Measurements from ENCODE around the gene RPN1. TPM values are rescaled to one million over a fixed set of nuclear protein-coding genes. Genes with fewer than 3 reads are reported as not detected.

The RPN1 gene
- total RNA-seq, 5 donors from 2014 or later (not counting 1 experiment from before 2014, with no cell fraction given), result 86.1 to 119 (median 100) TPM

DNA sequence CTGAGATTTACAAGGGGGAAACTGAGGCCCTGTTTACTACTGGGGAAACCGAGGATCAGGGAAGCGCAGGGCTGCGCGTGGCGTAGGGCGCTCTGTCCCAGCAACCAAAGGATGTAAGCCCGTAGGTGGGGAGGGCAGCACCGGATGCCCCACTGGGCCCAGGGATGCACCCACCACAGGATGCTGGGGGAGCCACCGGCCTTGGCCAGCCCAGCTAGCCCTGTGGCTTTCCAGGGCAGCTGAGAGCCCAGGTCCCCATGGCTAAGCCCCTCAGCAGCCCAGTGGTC is 33.4 kb downstream of the RPN1 start:
- ATAC-seq (replicated peaks in 1 of 4), result peak in 3 of 4 experiments; percentile 43 to 69 (median 65)
- H3K27me3 ChIP-seq (replicated peaks in 1 of 2; ENCODE audit: control insufficient read depth in 2 of 2, extremely low read depth in 1 of 2, insufficient read depth in 2 of 2, low read length in 1 of 2), result no peaks in the 10 kb centered on the region
- peak overlapping the region; percentile 89 to 93 for H3K27ac Mint-ChIP-seq
- peaks cover 29% of the 10 kb centered on the region for H3K36me3 Mint-ChIP-seq
- POLR2A ChIA-PET, result interaction anchor here in 1 of 2 donors (1.1 to 1.2 kb wide), 2 partner anchors 63 to 262 kb away, joined by 3 to 7 read pairs; partner anchors contain the start of gene ACAD9
- peaks cover 24 to 32% (median 30%) of the 10 kb centered on the region in 3 donors for H3K4me1 Mint-ChIP-seq
- WGBS (ENCODE audit: insufficient coverage), result 19% methylated on average over 9 of the region's 9 CpGs
- peak overlapping the region; percentile 82 to 96 (median 87) for H3K4me3 Mint-ChIP-seq
- CTCF ChIA-PET, result interaction anchor here (0.9 to 1.7 kb wide), 17 partner anchors 14 to 377 kb away, joined by 3 to 15 read pairs (median 4); partner anchors contain the start of genes ACAD9 (in 1 of the 2) and CFAP92 (in 1 of the 2)
- H3K9me3 Mint-ChIP-seq, result no peaks in the 10 kb centered on the region
- H3K27ac ChIP-seq (ENCODE audit: low read length), result peak overlapping the region; percentile 88
- no peaks in the 10 kb centered on the region for H3K27me3 Mint-ChIP-seq
- no peak for DNase-seq
- H3K9me3 ChIP-seq, result no peaks in the 10 kb centered on the region
- peaks cover 10 to 35% of the 10 kb centered on the region in 2 experiments for H3K4me1 ChIP-seq (ENCODE audit: control insufficient read depth in 1 of 2, extremely low read depth in 1 of 2, insufficient read depth in 2 of 2, low read length in 2 of 2)
- H3K4me3 ChIP-seq (ENCODE audit: control insufficient read depth in 1 of 2, extremely low read depth in 1 of 2, low read length in 1 of 2), result peak overlapping the region; percentile 60 to 90
- H3K36me3 ChIP-seq (ENCODE audit: control insufficient read depth in 2 of 2, extremely low read depth in 1 of 2, insufficient read depth in 1 of 2, low read length in 1 of 2), result peaks cover 6 to 35% of the 10 kb centered on the region in 2 donors

- Histone ChIP-seq H3K27me3 (replicated peaks in 1 of 2; ENCODE audit: control insufficient read depth in 2 of 2, extremely low read depth in 1 of 2, insufficient read depth in 2 of 2, low read length in 1 of 2) (no peaks in the 10 kb centered on the region), H3K4me1 (ENCODE audit: control insufficient read depth in 1 of 2, extremely low read depth in 1 of 2, insufficient read depth in 2 of 2, low read length in 2 of 2) (peaks cover 10 to 35% of the 10 kb centered on the region in 2 experiments), H3K36me3 (ENCODE audit: control insufficient read depth in 2 of 2, extremely low read depth in 1 of 2, insufficient read depth in 1 of 2, low read length in 1 of 2) (peaks cover 6 to 30% of the 10 kb centered on the region in 2 donors), H3K4me3 (ENCODE audit: control insufficient read depth in 1 of 2, extremely low read depth in 1 of 2, low read length in 1 of 2) (peak overlapping the region; percentile 60 to 90), H3K9me3 (no peaks in the 10 kb centered on the region), H3K27ac (ENCODE audit: low read length) (peak overlapping the region; percentile 88)
- ChIA-PET POLR2A (no interaction called here), CTCF (interaction anchor here (0.6 to 1.7 kb wide), 12 partner anchors 10 to 834 kb away, joined by 3 to 15 read pairs (median 4); partner anchors contain the start of genes ACAD9 (in 1 of the 2) and CFAP92 (in 1 of the 2))
- DNase-seq, result peak in 1 of 35 experiments; percentile 15
- Mint-ChIP-seq H3K4me1 (peaks cover 24 to 32% (median 30%) of the 10 kb centered on the region in 3 donors), H3K27me3 (no peaks in the 10 kb centered on the region), H3K36me3 (peaks cover 24% of the 10 kb centered on the region), H3K4me3 (peak overlapping the region; percentile 82 to 96 (median 87)), H3K27ac (peak overlapping the region; percentile 89 to 93), H3K9me3 (no peaks in the 10 kb centered on the region)
- WGBS (ENCODE audit: insufficient coverage), result 87% methylated on average over 8 of the region's 16 CpGs
- no peak for ATAC-seq (replicated peaks in 1 of 4)
Measured at GRCh38 chr3:128616516-128617269, 33.9 kb downstream of the RPN1 start.

DNA sequence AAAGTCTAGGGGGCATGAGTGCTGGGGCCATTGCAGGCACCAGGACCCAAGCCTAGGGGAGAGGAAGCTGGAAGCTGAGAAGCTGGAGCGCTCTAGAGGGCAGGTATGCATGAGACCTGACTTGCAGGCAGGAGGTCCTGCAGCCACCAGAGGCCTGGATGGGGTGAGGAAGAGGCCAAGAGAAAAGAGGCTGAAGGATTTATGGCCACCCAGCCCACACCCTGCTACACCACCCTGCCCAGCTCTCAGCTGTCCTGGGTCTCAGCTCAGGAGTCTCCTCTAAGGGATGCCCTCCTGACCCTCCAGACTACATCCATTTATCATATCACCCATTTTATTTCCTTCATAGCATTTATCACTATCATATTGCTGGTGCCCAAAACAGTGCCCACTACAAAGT is 36.5 kb downstream of the RPN1 start:
- WGBS (ENCODE audit: insufficient coverage), result no CpG with 5 or more reads among the region's 1 CpG
- Histone ChIP-seq H3K4me3 (ENCODE audit: control insufficient read depth in 1 of 2, extremely low read depth in 1 of 2, low read length in 1 of 2) (no peak overlapping the region), H3K4me1 (ENCODE audit: control insufficient read depth in 1 of 2, extremely low read depth in 1 of 2, insufficient read depth in 2 of 2, low read length in 2 of 2) (peaks cover 10 to 24% of the 10 kb centered on the region in 2 experiments), H3K27ac (ENCODE audit: low read length) (no peak overlapping the region), H3K9me3 (no peaks in the 10 kb centered on the region), H3K36me3 (ENCODE audit: control insufficient read depth in 2 of 2, extremely low read depth in 1 of 2, insufficient read depth in 1 of 2, low read length in 1 of 2) (peaks cover 0 to 5% of the 10 kb centered on the region in 2 donors), H3K27me3 (replicated peaks in 1 of 2; ENCODE audit: control insufficient read depth in 2 of 2, extremely low read depth in 1 of 2, insufficient read depth in 2 of 2, low read length in 1 of 2) (no peaks in the 10 kb centered on the region)
- Mint-ChIP-seq H3K27me3 (no peaks in the 10 kb centered on the region), H3K9me3 (no peaks in the 10 kb centered on the region), H3K4me3 (no peak overlapping the region), H3K4me1 (peaks cover 10 to 17% (median 14%) of the 10 kb centered on the region in 3 donors), H3K36me3 (peaks cover 6% of the 10 kb centered on the region), H3K27ac (no peak overlapping the region)
- DNase-seq (no peak), ATAC-seq (replicated peaks in 1 of 4) (no peak)
- POLR2A ChIA-PET, result interaction anchor here in 1 of 2 donors (0.5 to 0.7 kb wide), 2 partner anchors 9 to 24 kb away, joined by 3 read pairs; no protein-coding TSS in a partner anchor
- CTCF ChIA-PET, result interaction anchor here in 1 of 2 donors (0.6 kb wide), 1 partner anchor 233 kb away, joined by 5 read pairs; no protein-coding TSS in a partner anchor

DNA sequence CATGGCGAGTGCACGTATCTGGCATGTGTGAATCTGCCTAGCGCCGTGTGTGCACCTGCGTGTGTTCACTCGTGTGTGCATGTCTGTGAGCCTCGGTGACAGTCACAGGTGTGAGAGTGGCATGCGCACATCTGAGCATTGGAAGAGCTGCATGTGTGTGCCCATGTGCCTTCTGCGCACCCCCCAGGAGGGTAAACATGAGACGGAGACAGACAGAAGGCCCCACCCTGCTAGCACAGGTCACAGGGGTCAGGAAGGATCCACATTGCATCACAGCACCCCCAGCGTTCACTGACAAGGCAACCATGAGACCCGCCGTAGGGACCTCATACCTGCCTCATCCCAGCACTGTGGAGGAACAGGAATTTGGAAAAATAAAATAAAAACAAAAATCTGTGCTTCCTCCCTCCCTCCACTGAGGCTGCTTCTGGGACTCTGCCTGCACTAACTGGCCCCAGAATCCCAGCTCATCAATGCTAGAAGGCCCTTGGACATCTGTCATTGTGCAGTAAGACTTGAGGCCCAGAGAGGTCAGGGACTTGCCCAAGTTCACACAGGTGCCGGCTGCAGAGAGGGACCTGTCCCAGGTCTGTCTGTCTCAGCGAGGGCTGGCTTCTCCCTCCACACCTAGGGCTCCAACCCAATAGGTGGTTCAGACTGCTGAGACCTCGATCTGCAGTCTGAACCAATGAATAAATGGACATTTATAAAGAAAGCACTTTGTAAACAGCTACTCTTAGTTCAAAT is 37.4 kb downstream of the RPN1 start:
- no peaks in the 10 kb centered on the region for H3K27me3 Mint-ChIP-seq
- ATAC-seq (replicated peaks in 1 of 4), result no peak
- Histone ChIP-seq H3K36me3 (ENCODE audit: control insufficient read depth in 2 of 2, extremely low read depth in 1 of 2, insufficient read depth in 1 of 2, low read length in 1 of 2) (no peaks in the 10 kb centered on the region), H3K4me1 (ENCODE audit: control insufficient read depth in 1 of 2, extremely low read depth in 1 of 2, insufficient read depth in 2 of 2, low read length in 2 of 2) (peaks cover 2 to 20% of the 10 kb centered on the region in 2 experiments), H3K9me3 (no peaks in the 10 kb centered on the region), H3K27ac (ENCODE audit: low read length) (no peak overlapping the region), H3K4me3 (ENCODE audit: control insufficient read depth in 1 of 2, extremely low read depth in 1 of 2, low read length in 1 of 2) (no peak overlapping the region), H3K27me3 (replicated peaks in 1 of 2; ENCODE audit: control insufficient read depth in 2 of 2, extremely low read depth in 1 of 2, insufficient read depth in 2 of 2, low read length in 1 of 2) (peaks cover 0 to under 1% of the 10 kb centered on the region in 2 experiments)
- ChIA-PET POLR2A (interaction anchor here in 1 of 2 donors (0.5 to 0.7 kb wide), 2 partner anchors 9 to 24 kb away, joined by 3 read pairs; no protein-coding TSS in a partner anchor), CTCF (no interaction called here)
- DNase-seq, result no peak
- H3K36me3 Mint-ChIP-seq, result peaks cover 2% of the 10 kb centered on the region
- WGBS (ENCODE audit: insufficient coverage), result 90% methylated on average over 12 of the region's 16 CpGs
- no peaks in the 10 kb centered on the region for H3K9me3 Mint-ChIP-seq
- H3K4me3 Mint-ChIP-seq, result no peak overlapping the region
- H3K4me1 Mint-ChIP-seq, result peaks cover 2 to 11% (median 6%) of the 10 kb centered on the region in 3 donors
- H3K27ac Mint-ChIP-seq, result no peak overlapping the region

DNA sequence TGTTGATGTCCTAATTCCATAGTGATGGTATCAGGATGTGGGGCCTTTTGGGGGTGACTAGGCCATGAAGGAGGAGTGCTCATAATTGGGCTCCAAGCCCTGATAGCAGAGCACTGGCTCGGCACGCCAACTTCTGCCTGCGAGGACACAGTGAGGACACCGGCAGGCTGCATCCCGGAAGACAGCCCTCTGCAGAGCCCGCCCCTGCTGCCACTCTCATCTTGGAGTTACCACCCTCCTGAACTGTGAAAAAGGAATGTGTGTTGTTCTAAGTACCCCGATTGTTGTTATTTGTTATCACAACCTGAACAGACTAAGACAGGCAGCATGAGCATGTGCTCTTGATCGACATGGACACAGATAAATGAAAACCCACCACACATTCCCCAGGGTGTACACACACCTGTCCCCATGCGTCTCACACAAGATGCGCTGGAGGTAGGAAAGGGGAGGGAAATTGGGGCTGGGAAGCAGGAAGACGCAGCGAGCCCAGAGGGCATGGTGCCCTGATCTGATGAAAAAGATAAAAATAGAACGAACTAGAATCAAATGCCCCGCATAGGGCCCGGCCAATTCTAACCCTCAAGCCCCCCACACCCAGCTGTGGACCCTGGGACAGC is 40.1 kb downstream of the RPN1 start:
- peaks cover 0 to 12% of the 10 kb centered on the region in 2 experiments for H3K4me1 ChIP-seq (ENCODE audit: control insufficient read depth in 1 of 2, extremely low read depth in 1 of 2, insufficient read depth in 2 of 2, low read length in 2 of 2)
- ATAC-seq (replicated peaks in 1 of 4) (no peak), DNase-seq (no peak)
- H3K27me3 Mint-ChIP-seq, result no peaks in the 10 kb centered on the region
- H3K27ac ChIP-seq (ENCODE audit: low read length), result no peak overlapping the region
- peaks cover 0 to 2% (median 0%) of the 10 kb centered on the region in 3 donors for H3K4me1 Mint-ChIP-seq
- H3K4me3 Mint-ChIP-seq, result no peak overlapping the region
- H3K9me3 Mint-ChIP-seq, result no peaks in the 10 kb centered on the region
- H3K27me3 ChIP-seq (replicated peaks in 1 of 2; ENCODE audit: control insufficient read depth in 2 of 2, extremely low read depth in 1 of 2, insufficient read depth in 2 of 2, low read length in 1 of 2), result peaks cover 0 to 12% of the 10 kb centered on the region in 2 experiments
- no peaks in the 10 kb centered on the region for H3K36me3 Mint-ChIP-seq
- WGBS (ENCODE audit: insufficient coverage), result 87% methylated on average over 7 of the region's 15 CpGs
- H3K36me3 ChIP-seq (ENCODE audit: control insufficient read depth in 2 of 2, extremely low read depth in 1 of 2, insufficient read depth in 1 of 2, low read length in 1 of 2), result no peaks in the 10 kb centered on the region
- no peaks in the 10 kb centered on the region for H3K9me3 ChIP-seq
- no peak overlapping the region for H3K27ac Mint-ChIP-seq
- no peak overlapping the region for H3K4me3 ChIP-seq (ENCODE audit: control insufficient read depth in 1 of 2, extremely low read depth in 1 of 2, low read length in 1 of 2)
- ChIA-PET CTCF (no interaction called here), POLR2A (no interaction called here)
